Stimulated activated naive CD4-positive, alpha-beta T cell (primary cell): Measurements from ENCODE around the gene MESP1.

Experiments
- DNase-seq, 6 experiments: peaks; one replicate each; lab custom pipeline; 2025; lab: John Stamatoyannopoulos, UW

The MESP1 gene

GRCh38 chr15:89714775-89715174, 36.3 kb downstream of the MESP1 start:
- DNase-seq, result no peak

DNA sequence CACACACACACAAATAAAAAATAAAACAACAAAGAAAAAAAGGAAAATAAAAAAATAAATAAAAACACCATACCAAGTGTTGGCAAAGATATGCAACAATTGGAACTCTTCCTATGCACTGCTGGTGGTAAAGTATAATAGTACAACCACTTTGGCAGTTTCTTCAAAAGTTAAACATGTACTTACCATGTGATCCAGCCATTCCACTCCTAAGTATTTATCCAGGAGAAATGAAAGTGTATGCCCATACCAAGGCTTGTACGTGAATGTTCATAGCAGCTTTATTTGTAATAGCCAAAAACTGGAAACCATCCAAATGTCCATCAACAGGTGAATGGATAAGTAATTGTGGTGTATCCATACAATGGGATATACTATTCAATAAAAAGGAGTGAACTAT, 43.5 kb downstream of the MESP1 start:
- no peak for DNase-seq

DNA sequence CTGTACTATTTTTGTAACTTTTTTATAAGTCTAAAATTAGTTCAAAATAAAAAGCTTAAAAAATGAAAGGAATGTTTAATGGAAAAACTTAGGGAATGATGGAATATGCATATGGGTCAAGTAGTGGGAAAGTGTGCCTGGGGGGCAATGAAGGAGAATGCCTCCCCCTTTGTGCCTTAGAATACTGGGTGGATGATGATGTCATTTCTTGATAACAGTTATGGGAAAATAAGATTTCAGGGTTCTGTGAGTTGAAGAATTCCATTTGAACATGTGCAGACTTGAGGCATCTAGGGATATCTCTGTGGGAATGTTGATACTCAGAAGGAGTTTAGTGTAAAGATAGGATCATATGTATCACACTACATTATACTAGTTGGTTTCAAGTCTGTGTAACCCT, 46.6 kb downstream of the MESP1 start:
- DNase-seq, result no peak
